Neuronal stem cell (in vitro differentiated cells): Measurements from ENCODE around the gene SERHL2.
"Not testable (repeated sequence)": the region's sequence is repeated elsewhere in the genome, so short reads cannot be mapped to it uniquely, and the experiment has no call there.

ENCODE experiments used
- DNase-seq: peaks from one replicate; pipeline ENCODE4 v3.0.0-alpha.2; 2013; ENCODE audit warnings: low spot score
- H2AFZ ChIP-seq: one replicate; pipeline ENCODE4 v1.6.1; 2013; ENCODE audit warnings: mild to moderate bottlenecking, low read length, inconsistent platforms
- H2AK5ac ChIP-seq: 2 replicates; pipeline ENCODE4 v1.6.1; 2013; ENCODE audit warnings: low read depth, mild to moderate bottlenecking, inconsistent platforms, low read length, moderate library complexity, mixed read lengths
- H2BK120ac ChIP-seq: 2 replicates; pipeline ENCODE4 v1.6.1; 2013; ENCODE audit warnings: low read depth, mild to moderate bottlenecking, inconsistent platforms, low read length, moderate library complexity, mixed read lengths
- H2BK12ac ChIP-seq: one replicate; pipeline ENCODE4 v1.6.1; 2013; ENCODE audit warnings: low read length, inconsistent platforms
- H2BK15ac ChIP-seq: 2 replicates; pipeline ENCODE4 v1.6.1; 2013; ENCODE audit warnings: mild to moderate bottlenecking, low read length, inconsistent platforms, mixed read lengths
- H2BK5ac ChIP-seq: one replicate; pipeline ENCODE4 v1.6.1; 2013; ENCODE audit warnings: inconsistent platforms, mild to moderate bottlenecking, low read length, moderate library complexity
- H3K14ac ChIP-seq: one replicate; pipeline ENCODE4 v1.6.1; 2013; ENCODE audit warnings: low read length, inconsistent platforms
- H3K18ac ChIP-seq: 2 replicates; pipeline ENCODE4 v1.6.1; 2013; ENCODE audit warnings: low read length, inconsistent platforms
- H3K23ac ChIP-seq: 2 replicates; pipeline ENCODE4 v1.6.1; 2013; ENCODE audit warnings: low read depth, mild to moderate bottlenecking, mixed read lengths, low read length, inconsistent platforms; ENCODE audit not compliant: poor library complexity
- H3K27ac ChIP-seq: replicated peaks from 3 replicates; pipeline ENCODE4 v1.5.1; 2013; ENCODE audit warnings: low read length, inconsistent platforms
- H3K27me3 ChIP-seq, 3 experiments: 2 replicates each; pipeline ENCODE4 v1.6.1; 2013; ENCODE audit warnings: low read length in 3 of 3, mild to moderate bottlenecking in 2 of 3, inconsistent platforms in 1 of 3, low read depth in 1 of 3, mixed read lengths in 1 of 3, moderate library complexity in 1 of 3; ENCODE audit not compliant: control insufficient read depth in 3 of 3, insufficient read depth in 3 of 3
- H3K36me3 ChIP-seq, 2 donors: replicated peaks in 1 of 2; 2 replicates each; pipeline ENCODE4 v1.6.1; 2013; ENCODE audit warnings: low read length in 2 of 2; ENCODE audit not compliant: control insufficient read depth in 2 of 2, insufficient read depth in 2 of 2
- H3K4ac ChIP-seq: 2 replicates; pipeline ENCODE4 v1.6.1; 2013; ENCODE audit warnings: inconsistent platforms, mild to moderate bottlenecking, low read length, moderate library complexity
- H3K4me1 ChIP-seq, 2 donors: 1 replicate in 1 of 2; 2 replicates in 1 of 2; pipeline ENCODE4 v1.6.1; 2013; ENCODE audit warnings: low read length in 2 of 2, low read depth in 1 of 2; ENCODE audit not compliant: control insufficient read depth in 2 of 2, insufficient read depth in 1 of 2
- H3K4me2 ChIP-seq: one replicate; pipeline ENCODE4 v1.6.1; 2013; ENCODE audit warnings: mild to moderate bottlenecking, low read length, inconsistent platforms; ENCODE audit not compliant: insufficient read depth, poor library complexity, severe bottlenecking
- H3K4me3 ChIP-seq, 2 donors: 2 replicates each; pipeline ENCODE4 v1.5.1; 2013; ENCODE audit warnings: low read length in 2 of 2, mild to moderate bottlenecking in 2 of 2, inconsistent platforms in 1 of 2, moderate library complexity in 1 of 2
- H3K79me1 ChIP-seq: one replicate; pipeline ENCODE4 v1.6.1; 2013; ENCODE audit warnings: low read depth, mild to moderate bottlenecking, inconsistent platforms, low read length, moderate library complexity
- H3K9ac ChIP-seq: one replicate; pipeline ENCODE4 v1.6.1; 2013; ENCODE audit warnings: mild to moderate bottlenecking, low read depth, low read length, inconsistent platforms; ENCODE audit not compliant: poor library complexity
- H3K9me3 ChIP-seq, 2 donors: replicated peaks in 1 of 2; 2 replicates each; pipeline versions ENCODE3 to v1.6.1; 2013; ENCODE audit warnings: low read length in 2 of 2, mild to moderate bottlenecking in 2 of 2, inconsistent platforms in 1 of 2, low read depth in 1 of 2, mixed read lengths in 1 of 2, moderate library complexity in 1 of 2; ENCODE audit not compliant: control insufficient read depth in 2 of 2, insufficient read depth in 1 of 2
- H4K8ac ChIP-seq: one replicate; pipeline ENCODE4 v1.6.1; 2013; ENCODE audit warnings: low read depth, mild to moderate bottlenecking, inconsistent platforms, low read length, moderate library complexity
- H4K91ac ChIP-seq: one replicate; pipeline ENCODE4 v1.6.1; 2013; ENCODE audit warnings: low read length, low read depth, mild to moderate bottlenecking, inconsistent platforms; ENCODE audit not compliant: poor library complexity
- WGBS, 2 donors: extraction: QIAGEN DNeasy Blood & Tissue Kit; methylation state at CpG; one replicate each; pipeline ENCODE4 v1.1.7; 2013; ENCODE audit warnings: missing lambda C conversion rate in 2 of 2, mixed read lengths in 1 of 2; ENCODE audit not compliant: insufficient read length in 2 of 2, insufficient replicate concordance in 1 of 2; ENCODE audit errors: extremely low coverage in 2 of 2; 5-methylcytosine and 5-hydroxymethylcytosine counted together

Gene SERHL2

DNA sequence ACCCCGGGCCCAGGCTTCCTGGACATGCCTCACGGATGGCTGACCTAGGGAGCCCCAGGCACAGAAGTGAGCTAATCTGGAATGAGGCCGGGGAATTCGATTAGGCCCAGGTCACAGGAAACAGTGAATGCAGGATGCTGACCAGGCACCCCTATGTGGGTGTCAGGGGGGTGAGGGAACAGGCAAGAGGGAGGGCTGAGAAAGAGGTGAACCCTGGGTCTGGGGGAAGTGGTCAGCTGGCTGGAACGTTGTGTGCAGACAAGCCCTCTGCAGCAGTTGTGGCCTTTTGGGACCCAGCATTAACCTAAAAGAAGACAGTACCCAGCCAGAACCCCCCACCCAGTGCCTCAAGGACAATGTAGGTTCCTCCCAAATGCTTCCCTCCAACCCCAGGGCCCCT is 8.1 kb downstream of the SERHL2 start:
- H2BK15ac ChIP-seq = no peak overlapping the region
- WGBS, 2 donors = no CpG with 5 or more reads among the region's 5 CpGs
- peaks cover 2% of the 10 kb centered on the region for H3K79me1 ChIP-seq
- H3K18ac ChIP-seq = no peak overlapping the region
- H2BK120ac ChIP-seq = no peak overlapping the region
- no peak overlapping the region for H3K4me2 ChIP-seq
- H3K14ac ChIP-seq = no peak overlapping the region
- no peak overlapping the region for H4K91ac ChIP-seq
- no peak overlapping the region for H3K4me3 ChIP-seq
- H2BK5ac ChIP-seq = no peak overlapping the region
- H2AFZ ChIP-seq = no peak overlapping the region
- no peak for DNase-seq
- no peak overlapping the region for H2AK5ac ChIP-seq
- H3K9me3 ChIP-seq = no peaks in the 10 kb centered on the region
- peaks cover 0 to 7% of the 10 kb centered on the region in 2 donors for H3K4me1 ChIP-seq
- no peaks in the 10 kb centered on the region for H3K27me3 ChIP-seq
- H3K27ac ChIP-seq = no peak overlapping the region
- no peak overlapping the region for H3K4ac ChIP-seq
- H4K8ac ChIP-seq = no peak overlapping the region
- H2BK12ac ChIP-seq = no peak overlapping the region
- H3K23ac ChIP-seq = peak overlapping the region; percentile 65
- peak overlapping the region; percentile 3 for H3K9ac ChIP-seq
- H3K36me3 ChIP-seq = peaks cover 0 to 6% of the 10 kb centered on the region in 2 donors

GRCh38 chr22:42562279-42562678 is 8.5 kb downstream of the SERHL2 start:
- DNase-seq = no peak
- Histone ChIP-seq H3K4me1 (peaks cover 0 to 7% of the 10 kb centered on the region in 2 donors), H2BK120ac (no peak overlapping the region), H4K91ac (no peak overlapping the region), H3K23ac (no peak overlapping the region), H2BK12ac (no peak overlapping the region), H3K18ac (no peak overlapping the region), H4K8ac (no peak overlapping the region), H3K79me1 (peaks cover 2% of the 10 kb centered on the region), H3K36me3 (peaks cover 0 to 6% of the 10 kb centered on the region in 2 donors), H3K9me3 (no peaks in the 10 kb centered on the region), H2AK5ac (no peak overlapping the region), H3K14ac (no peak overlapping the region), H3K4me2 (no peak overlapping the region), H3K9ac (no peak overlapping the region), H2AFZ (no peak overlapping the region), H2BK5ac (no peak overlapping the region), H2BK15ac (no peak overlapping the region), H3K27me3 (no peaks in the 10 kb centered on the region), H3K27ac (no peak overlapping the region), H3K4me3 (no peak overlapping the region), H3K4ac (no peak overlapping the region)
- WGBS, 2 donors = no CpG with 5 or more reads among the region's 8 CpGs

GRCh38 chr22:42562684-42563083 is 8.9 kb downstream of the SERHL2 start:
- WGBS, 2 donors = no CpG with 5 or more reads among the region's 2 CpGs
- no peak overlapping the region for H4K91ac ChIP-seq
- H3K23ac ChIP-seq = no peak overlapping the region
- H3K9ac ChIP-seq = no peak overlapping the region
- H3K4me2 ChIP-seq = no peak overlapping the region
- no peak overlapping the region for H3K4ac ChIP-seq
- no peak for DNase-seq
- H2BK5ac ChIP-seq = no peak overlapping the region
- H3K4me1 ChIP-seq = peaks cover 0 to 7% of the 10 kb centered on the region in 2 donors
- H2AK5ac ChIP-seq = no peak overlapping the region
- no peak overlapping the region for H3K27ac ChIP-seq
- H3K14ac ChIP-seq = no peak overlapping the region
- no peak overlapping the region for H3K18ac ChIP-seq
- no peak overlapping the region for H2BK15ac ChIP-seq
- H4K8ac ChIP-seq = no peak overlapping the region
- no peaks in the 10 kb centered on the region for H3K27me3 ChIP-seq
- H3K4me3 ChIP-seq = no peak overlapping the region
- no peak overlapping the region for H2AFZ ChIP-seq
- H3K36me3 ChIP-seq = peaks cover 0 to 6% of the 10 kb centered on the region in 2 donors
- H2BK12ac ChIP-seq = no peak overlapping the region
- H3K9me3 ChIP-seq = no peaks in the 10 kb centered on the region
- H3K79me1 ChIP-seq = peaks cover 2% of the 10 kb centered on the region
- no peak overlapping the region for H2BK120ac ChIP-seq

- no CpG with 5 or more reads among the region's 3 CpGs for WGBS, 2 donors
- not testable (repeated sequence) for H3K9ac ChIP-seq, H4K8ac ChIP-seq, H3K4me3 ChIP-seq, DNase-seq, H3K14ac ChIP-seq, H2BK12ac ChIP-seq, H3K36me3 ChIP-seq, H2BK5ac ChIP-seq, H3K9me3 ChIP-seq, H3K79me1 ChIP-seq, H2BK120ac ChIP-seq, H2AK5ac ChIP-seq, H3K4me2 ChIP-seq, H3K4me1 ChIP-seq, H3K4ac ChIP-seq, H3K27me3 ChIP-seq, H3K27ac ChIP-seq, H3K23ac ChIP-seq, H4K91ac ChIP-seq, H3K18ac ChIP-seq, H2AFZ ChIP-seq, H2BK15ac ChIP-seq
Measured at GRCh38 chr22:42563943-42564342, 10.2 kb downstream of the SERHL2 start.
